ENCODE data around the gene HEATR5A. TPM values are rescaled to one million over a fixed set of nuclear protein-coding genes. Genes with fewer than 3 reads are reported as not detected.

Gene HEATR5A
- total and polyA plus RNA-seq, 2 experiments from 2014 or later: 25.8 to 32.5 TPM

- no peaks in the 10 kb centered on the region for H3K9me2 ChIP-seq (ENCODE audit: insufficient read depth)
- Mint-ChIP-seq H3K4me3 (peak overlapping the region; percentile 99), H3K27ac (peak overlapping the region; percentile 59; the same call in 1 of the 2 replicates), H3K27me3 (ENCODE audit: insufficient read depth, low read depth, poor library complexity) (peaks cover 5% of the 10 kb centered on the region), H3K36me3 (ENCODE audit: low read depth) (peaks cover 2% of the 10 kb centered on the region; the same call in 1 of the 3 replicates), H3K4me1 (peaks cover 23% of the 10 kb centered on the region), H3K9me3 (no peaks in the 10 kb centered on the region; the same call in 2 of the 3 replicates)
- H3K4me3 ChIP-seq: peak overlapping the region; percentile 66
- H3K27ac ChIP-seq (ENCODE audit: low read depth): no peak overlapping the region
- H3K36me3 ChIP-seq (ENCODE audit: insufficient read depth): no peaks in the 10 kb centered on the region
- H3K27me3 ChIP-seq (ENCODE audit: insufficient read depth): no peaks in the 10 kb centered on the region
- peaks cover 6% of the 10 kb centered on the region for H3K4me1 ChIP-seq (ENCODE audit: insufficient read depth)
- H2AFZ ChIP-seq: peak overlapping the region; percentile 39; the same call in 1 of the 2 replicates
- ATAC-seq: no peak
- TF ChIP-seq ZNF331 (CRISPR knock-in tag; IDR thresholded peaks at IDR 0.05; ENCODE audit: low read depth) (no peak), POLR2AphosphoS5 (IDR thresholded peaks at IDR 0.05; ENCODE audit: low read depth) (no peak), ZNF114 (CRISPR knock-in tag; IDR thresholded peaks at IDR 0.05) (no peak)
- TF ChIP-seq, protein P1, sequence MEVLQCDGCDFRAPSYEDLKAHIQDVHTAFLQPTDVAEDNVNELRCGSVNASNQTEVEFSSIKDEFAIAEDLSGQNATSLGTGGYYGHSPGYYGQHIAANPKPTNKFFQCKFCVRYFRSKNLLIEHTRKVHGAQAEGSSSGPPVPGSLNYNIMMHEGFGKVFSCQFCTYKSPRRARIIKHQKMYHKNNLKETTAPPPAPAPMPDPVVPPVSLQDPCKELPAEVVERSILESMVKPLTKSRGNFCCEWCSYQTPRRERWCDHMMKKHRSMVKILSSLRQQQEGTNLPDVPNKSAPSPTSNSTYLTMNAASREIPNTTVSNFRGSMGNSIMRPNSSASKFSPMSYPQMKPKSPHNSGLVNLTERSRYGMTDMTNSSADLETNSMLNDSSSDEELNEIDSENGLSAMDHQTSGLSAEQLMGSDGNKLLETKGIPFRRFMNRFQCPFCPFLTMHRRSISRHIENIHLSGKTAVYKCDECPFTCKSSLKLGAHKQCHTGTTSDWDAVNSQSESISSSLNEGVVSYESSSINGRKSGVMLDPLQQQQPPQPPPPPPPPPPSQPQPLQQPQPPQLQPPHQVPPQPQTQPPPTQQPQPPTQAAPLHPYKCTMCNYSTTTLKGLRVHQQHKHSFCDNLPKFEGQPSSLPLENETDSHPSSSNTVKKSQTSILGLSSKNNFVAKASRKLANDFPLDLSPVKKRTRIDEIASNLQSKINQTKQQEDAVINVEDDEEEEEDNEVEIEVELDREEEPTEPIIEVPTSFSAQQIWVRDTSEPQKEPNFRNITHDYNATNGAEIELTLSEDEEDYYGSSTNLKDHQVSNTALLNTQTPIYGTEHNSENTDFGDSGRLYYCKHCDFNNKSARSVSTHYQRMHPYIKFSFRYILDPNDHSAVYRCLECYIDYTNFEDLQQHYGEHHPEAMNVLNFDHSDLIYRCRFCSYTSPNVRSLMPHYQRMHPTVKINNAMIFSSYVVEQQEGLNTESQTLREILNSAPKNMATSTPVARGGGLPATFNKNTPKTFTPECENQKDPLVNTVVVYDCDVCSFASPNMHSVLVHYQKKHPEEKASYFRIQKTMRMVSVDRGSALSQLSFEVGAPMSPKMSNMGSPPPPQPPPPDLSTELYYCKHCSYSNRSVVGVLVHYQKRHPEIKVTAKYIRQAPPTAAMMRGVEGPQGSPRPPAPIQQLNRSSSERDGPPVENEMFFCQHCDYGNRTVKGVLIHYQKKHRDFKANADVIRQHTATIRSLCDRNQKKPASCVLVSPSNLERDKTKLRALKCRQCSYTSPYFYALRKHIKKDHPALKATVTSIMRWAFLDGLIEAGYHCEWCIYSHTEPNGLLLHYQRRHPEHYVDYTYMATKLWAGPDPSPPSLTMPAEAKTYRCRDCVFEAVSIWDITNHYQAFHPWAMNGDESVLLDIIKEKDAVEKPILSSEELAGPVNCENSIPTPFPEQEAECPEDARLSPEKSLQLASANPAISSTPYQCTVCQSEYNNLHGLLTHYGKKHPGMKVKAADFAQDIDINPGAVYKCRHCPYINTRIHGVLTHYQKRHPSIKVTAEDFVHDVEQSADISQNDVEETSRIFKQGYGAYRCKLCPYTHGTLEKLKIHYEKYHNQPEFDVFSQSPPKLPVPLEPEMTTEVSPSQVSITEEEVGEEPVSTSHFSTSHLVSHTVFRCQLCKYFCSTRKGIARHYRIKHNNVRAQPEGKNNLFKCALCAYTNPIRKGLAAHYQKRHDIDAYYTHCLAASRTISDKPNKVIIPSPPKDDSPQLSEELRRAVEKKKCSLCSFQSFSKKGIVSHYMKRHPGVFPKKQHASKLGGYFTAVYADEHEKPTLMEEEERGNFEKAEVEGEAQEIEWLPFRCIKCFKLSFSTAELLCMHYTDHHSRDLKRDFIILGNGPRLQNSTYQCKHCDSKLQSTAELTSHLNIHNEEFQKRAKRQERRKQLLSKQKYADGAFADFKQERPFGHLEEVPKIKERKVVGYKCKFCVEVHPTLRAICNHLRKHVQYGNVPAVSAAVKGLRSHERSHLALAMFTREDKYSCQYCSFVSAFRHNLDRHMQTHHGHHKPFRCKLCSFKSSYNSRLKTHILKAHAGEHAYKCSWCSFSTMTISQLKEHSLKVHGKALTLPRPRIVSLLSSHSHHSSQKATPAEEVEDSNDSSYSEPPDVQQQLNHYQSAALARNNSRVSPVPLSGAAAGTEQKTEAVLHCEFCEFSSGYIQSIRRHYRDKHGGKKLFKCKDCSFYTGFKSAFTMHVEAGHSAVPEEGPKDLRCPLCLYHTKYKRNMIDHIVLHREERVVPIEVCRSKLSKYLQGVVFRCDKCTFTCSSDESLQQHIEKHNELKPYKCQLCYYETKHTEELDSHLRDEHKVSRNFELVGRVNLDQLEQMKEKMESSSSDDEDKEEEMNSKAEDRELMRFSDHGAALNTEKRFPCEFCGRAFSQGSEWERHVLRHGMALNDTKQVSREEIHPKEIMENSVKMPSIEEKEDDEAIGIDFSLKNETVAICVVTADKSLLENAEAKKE (CRISPR knock-in tag; IDR thresholded peaks at IDR 0.05): no peak
- no peaks in the 10 kb centered on the region for H3F3A ChIP-seq (replicated peaks; ENCODE audit: low read depth)
- H4K20me1 ChIP-seq (replicated peaks; ENCODE audit: insufficient read depth): no peaks in the 10 kb centered on the region
- peak overlapping the region; percentile 72 for H3K4me2 ChIP-seq
- DNase-seq (ENCODE audit: low spot score): no peak
- peaks cover 7% of the 10 kb centered on the region; the same call in 1 of the 2 replicates for H3K79me2 ChIP-seq (replicated peaks; ENCODE audit: insufficient read depth)
Observed at GRCh38 chr14:31457665-31458659, 37.6 kb upstream of the HEATR5A start.

All from GM23338 (cell line).